Stimulated activated CD4-positive, alpha-beta T cell treated with anti-CD3 and anti-CD28 coated beads, Interleukin-12 subunit alpha, Interleukin-12 subunit beta, amount 100 ng/mL, for 24 hours (primary cell): ENCODE measurements around the gene PCNX1.
A peak's percentile ranks its signal among the peaks of the same experiment; 100 is the strongest.
"Not testable (repeated sequence)": the region's sequence is repeated elsewhere in the genome, so short reads cannot be mapped to it uniquely, and the experiment has no call there.

Experiments
- DNase-seq, 2 experiments: peaks; one replicate each; pipeline ENCODE4 v3.0.0-alpha.2; 2020; ENCODE audit warnings: low read depth in 2 of 2

The PCNX1 gene

GRCh38 chr14:70916300-70916699 lies 9.0 kb downstream of the PCNX1 start:
- no peak for DNase-seq

DNA sequence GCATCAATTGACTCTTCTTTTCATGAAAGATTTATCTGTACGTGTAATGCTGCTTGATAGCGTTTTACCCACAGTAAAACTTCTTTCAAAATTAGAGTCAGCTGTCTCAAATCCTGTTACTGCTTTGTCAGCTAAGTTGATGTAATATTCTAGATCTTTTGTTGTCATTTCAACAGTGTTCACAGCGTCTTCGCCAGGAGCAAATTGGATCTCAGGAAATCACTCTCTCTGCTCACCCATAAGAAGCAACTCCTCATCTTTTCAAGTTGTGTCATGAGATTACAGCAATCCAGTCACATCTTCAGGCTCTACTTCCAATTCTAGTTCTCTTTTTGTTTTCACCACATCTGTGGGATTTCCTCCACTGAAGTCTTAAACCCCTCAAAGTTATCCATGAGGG lies 9.5 kb downstream of the PCNX1 start:
- no peak for DNase-seq

DNA sequence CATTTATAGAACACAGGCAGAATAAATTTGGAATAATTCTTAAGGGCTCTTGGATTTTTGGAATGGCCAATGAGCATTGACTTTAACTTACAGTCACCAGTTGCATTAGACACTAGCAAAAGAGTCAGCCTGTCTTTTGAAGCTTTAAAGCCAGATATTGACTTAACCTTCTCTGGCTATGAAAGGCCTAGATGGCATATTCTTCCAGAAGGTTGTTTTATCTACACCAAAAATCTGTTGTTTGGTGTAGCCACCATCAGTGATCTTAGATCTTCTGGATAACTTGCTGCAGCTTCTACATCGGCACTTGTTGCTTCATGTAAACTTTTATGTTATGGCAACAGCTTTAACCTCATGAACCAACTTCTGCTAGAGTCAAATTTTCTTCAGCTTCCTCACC lies 10.4 kb downstream of the PCNX1 start:
- no peak for DNase-seq

DNA sequence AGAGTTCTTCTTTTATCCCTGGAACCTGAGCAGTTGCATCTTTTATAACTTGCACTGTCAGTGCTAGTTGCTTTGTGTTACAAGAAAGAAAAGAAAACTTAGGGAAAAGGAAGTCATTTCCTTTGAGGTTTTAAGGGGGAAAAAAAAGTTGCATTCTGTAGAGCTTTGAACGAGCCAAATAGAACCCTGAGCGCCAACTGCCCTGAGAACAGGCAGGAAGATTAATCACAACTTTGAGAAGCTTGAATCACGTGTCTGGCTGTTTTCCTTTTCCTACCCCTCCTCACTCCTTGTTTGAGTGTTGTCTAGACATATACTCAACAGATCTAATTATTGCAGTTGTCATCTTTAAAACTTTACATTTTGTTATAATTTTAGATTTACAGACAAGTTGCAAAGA lies 12.5 kb downstream of the PCNX1 start:
- no peak for DNase-seq

DNA sequence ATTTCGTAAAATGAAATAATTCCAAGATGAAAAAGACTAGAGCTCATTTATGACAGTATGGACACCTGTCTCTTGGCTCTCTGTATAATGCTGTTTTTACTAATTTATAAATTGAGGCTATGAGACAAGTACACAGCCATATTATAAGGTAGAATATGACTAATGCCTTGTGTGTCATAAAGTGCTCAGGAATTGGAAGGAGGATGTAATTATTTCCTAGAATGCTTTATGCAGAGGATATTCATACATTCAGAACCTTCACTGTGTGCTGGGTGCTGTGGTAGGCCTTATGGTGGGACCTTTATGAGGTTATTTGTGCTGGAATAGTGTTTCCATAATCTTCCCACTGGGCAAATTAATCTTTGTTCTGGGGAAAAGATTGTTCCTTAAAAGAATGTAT lies 13.3 kb downstream of the PCNX1 start:
- DNase-seq, result no peak

DNA sequence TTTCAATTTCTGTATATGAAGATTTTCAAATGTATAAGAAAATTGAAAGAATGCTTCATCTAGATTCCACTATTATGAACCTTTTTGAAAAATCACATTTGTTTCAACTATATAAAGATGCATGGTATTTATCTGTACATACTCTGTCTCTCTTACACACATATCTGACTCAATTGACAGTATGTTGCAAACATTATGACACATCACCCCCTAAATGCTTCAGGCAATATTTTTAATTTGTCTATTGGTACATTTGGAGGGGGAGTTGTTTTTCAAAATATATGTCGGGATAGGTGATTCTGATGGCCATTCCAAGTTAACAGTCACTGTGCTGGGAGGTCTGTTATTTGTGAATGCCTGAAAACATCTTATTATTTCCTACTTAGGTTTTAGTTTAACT lies 14.4 kb downstream of the PCNX1 start:
- DNase-seq, result no peak

DNA sequence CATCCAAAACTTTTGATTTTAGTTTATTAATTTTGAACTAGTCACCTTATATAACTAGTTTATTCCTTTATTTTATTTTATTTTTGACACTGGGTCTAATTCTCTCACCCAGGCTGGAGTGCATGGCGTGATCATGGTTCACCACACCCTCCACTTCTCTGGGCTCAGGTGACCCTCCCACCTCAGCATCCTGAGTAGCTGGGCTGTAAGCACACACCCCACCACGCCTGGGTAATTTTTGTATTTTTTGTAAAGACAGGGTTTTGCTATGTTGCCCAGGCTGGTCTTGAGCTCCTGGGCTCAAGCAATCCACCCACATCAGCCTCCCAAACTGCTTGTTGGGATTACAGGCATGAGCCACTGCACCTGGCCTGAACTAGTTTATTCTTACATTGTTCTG lies 17.3 kb downstream of the PCNX1 start:
- DNase-seq, result no peak

DNA sequence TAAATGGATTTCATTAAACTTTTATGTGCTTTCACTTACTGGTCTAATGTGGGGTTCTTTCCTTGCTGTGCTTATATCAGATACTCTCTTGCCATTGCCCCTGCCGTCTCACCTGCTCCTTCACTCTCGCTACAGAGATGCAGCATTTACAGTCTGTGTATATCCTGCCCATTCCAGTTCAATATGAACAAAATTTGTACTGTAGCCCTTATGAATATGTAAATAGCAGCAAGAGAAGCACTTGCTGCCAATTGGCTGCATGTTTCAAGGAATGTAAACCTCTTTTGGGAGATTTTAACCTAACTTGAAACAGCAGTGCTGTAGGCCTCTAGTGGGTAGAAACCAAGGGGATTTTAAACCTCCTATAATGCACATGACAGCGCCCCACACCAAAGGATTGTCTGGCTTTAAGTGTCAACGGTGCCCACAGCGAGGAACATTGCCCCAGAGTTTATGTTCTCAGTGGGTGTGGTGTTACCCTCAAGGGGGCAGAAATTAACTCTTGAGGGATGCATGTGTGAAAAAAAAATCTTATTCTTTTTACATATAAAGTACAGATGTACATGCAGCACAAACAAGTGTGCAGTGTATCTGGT lies 19.1 kb downstream of the PCNX1 start:
- no peak for DNase-seq

DNA sequence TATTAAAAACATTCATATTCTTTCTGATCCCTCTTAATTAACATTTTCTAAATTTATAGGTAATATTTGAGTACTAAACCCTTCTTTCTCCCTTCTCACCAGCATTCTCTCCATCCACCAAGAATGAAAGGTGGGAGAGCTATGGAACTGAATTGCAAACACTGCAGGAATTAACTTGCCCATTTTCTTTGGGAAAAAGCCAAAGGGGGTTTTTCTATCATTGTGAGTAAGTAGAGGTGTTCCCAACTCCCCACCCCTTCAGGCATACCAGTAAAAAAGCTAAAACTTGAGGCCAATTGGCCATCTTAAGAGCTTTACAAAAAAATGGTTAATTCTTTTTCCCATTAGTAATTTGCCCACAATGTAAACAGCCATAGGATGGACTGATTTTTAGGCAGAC lies 23.7 kb downstream of the PCNX1 start:
- no peak for DNase-seq

- no peak for DNase-seq
Measured at GRCh38 chr14:70934084-70934483, 26.8 kb downstream of the PCNX1 start.

- DNase-seq, result no peak
Measured at GRCh38 chr14:70934502-70935134, 27.4 kb downstream of the PCNX1 start.

- DNase-seq, result no peak
Measured at GRCh38 chr14:70935135-70935534, 27.9 kb downstream of the PCNX1 start.

- not testable (repeated sequence) for DNase-seq
Measured at GRCh38 chr14:70939693-70940092, 32.4 kb downstream of the PCNX1 start.

- DNase-seq, result peak in 1 of 2 experiments; percentile 22
Measured at GRCh38 chr14:70941637-70942341, 34.5 kb downstream of the PCNX1 start.

DNA sequence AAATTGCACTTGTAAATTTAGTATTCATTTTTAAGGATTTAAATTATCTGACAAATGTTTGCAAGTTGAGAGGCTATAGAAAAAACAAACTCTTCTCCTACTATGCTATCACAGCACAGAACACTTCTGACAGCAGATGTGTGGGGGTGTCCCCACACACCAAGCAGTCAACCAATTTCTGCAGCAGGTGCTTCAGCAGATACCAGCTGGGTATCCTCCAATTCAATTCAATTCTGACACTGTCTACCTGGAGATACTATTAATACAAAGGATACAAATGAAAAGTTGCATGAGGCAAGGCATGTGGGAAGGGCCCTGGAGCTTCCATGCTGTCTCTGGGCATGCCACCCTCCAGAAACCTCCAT lies 35.1 kb downstream of the PCNX1 start:
- DNase-seq, result no peak

DNA sequence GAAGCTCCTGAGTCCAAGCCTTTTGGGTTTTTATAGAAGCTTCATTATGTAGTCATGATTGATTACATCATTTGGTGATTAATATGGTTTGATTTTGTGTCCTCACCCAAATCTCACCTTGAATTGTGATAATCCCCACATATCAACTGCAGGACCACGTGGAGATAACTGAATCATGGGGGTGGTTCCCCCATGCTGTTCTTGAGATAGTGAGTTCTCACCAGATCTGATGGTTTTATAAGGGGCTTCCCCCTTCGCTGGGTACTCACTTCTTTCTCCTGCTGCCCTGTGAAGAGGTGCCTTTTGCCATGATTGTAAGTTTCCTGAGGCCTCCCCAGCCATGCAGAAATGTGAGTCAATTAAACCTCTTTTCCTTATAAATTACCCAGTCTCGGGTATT lies 35.5 kb downstream of the PCNX1 start:
- DNase-seq, result not testable (repeated sequence)

GRCh38 chr14:70943838-70944237 lies 36.6 kb downstream of the PCNX1 start:
- no peak for DNase-seq

DNA sequence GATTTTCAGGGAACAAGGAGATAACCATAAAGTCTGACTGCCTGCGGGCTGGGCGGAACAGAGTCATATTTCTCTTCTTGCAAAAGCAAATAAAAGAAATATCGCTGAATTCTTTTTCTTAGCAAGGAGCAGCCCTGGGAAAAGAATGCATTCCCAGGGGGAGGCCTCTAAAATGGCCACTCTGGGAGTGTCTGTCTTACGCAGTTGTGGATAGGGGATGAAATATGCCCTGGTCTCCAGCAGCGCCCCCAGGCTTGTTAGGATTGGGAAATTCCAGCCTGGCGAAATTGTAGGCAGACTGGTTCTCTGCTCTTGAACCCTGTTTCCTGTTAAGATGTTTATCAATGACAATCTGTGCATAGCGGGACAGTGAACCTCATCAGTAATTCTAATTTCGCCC lies 40.5 kb downstream of the PCNX1 start:
- no peak for DNase-seq

DNA sequence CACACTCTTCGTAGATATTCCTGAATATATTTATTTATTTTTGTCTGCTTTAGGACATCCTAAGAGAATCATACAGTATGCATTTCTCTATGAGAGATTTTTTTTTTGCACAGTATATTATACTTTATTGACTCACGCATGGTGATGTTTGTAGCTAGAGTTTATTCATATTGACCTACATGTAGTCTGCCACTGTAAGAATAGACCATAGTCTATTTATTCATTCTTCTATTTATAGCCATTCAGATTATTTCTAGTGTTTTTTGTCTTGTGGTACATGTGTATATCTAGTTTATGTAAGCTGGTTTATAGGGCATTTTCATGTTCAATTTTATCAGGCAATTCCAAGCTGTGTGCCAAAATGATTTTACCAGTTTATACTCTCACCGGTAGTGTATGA lies 45.2 kb downstream of the PCNX1 start:
- no peak for DNase-seq

- no peak for DNase-seq
Measured at GRCh38 chr14:70954068-70954467, 46.8 kb downstream of the PCNX1 start.

DNA sequence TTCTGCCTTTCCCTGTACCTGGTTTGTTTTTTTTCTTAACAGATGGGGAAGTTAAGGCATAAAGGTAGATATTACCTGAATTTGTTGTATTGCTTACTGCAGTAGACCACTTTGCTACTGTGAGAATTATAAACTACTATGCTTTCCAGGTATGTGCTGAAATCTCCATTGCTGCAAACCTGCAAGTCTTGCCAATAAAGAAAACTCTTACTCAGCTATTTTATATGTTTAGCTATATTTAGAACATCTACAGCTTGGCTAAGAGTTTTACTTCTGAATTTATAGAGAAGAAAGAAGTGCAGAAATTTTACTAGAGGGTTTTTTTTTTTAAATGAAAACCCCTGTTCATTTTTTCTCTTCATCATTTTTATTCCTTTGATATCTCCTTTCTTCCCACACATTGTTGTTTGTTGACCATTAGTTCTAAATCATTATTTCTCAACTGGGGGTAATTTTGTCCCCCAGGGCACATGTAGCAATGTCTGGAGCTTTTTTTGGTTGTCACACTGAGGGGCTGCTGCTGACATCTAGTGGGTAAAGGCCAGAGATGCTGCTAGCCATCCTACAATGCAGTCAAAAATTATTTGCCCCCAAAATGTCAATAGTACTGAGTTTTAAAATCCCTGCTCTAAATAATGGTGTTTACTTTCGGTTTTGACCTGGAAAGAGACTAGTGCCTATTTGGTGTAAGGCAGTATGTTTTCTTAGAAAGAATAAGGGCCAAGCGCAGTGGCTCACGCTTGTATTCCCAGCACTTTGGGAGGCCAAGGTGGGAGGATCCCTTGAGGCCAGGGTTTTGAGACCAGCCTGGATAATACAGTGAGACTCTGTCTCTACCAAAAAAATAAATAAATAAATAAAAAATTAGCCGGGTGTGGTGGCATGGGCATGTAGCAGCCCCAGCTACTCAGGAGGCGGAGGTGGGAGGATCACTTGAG lies 48.6 kb downstream of the PCNX1 start:
- peak in 1 of 2 experiments; percentile 10 for DNase-seq

DNA sequence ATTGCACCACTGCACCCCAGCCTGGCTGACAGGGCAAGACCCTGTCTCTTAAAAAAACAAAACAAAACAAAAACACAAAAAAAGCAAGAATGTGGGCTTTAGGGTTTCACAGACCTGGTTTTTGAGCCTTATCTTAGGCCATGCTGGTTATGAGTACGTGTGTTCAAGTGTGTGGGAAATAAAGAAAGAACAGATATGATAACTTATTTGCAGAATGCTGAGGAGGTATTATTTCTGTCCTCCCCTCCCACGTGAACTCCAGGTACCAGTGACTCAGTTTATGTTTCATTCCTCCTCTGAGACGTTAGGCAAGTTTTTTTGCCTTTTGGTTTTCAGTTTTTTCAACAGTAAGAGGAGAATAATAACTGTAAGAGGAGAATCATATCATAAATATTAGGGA lies 49.3 kb downstream of the PCNX1 start:
- DNase-seq, result no peak
